Liver (tissue), 3 donors: ENCODE results near the gene ALDH5A1.

ENCODE experiments used
- CTCF ChIP-seq: fragments of 150-350 bp; IDR thresholded peaks from 2 replicates; pipeline ENCODE4 v1.5.1; 2017; ENCODE audit warnings: improper control_type of control experiment, low read depth, low read length; ENCODE audit not compliant: missing input control
- FOXA2 ChIP-seq: IDR thresholded peaks from 2 replicates; pipeline ENCODE4 v1.6.1; 2016; ENCODE audit warnings: antibody characterized with exemption
- HNF4A ChIP-seq, 2 donors: conservative IDR thresholded peaks; 2 replicates each; pipeline ENCODE4 v1.6.1; 2016; ENCODE audit warnings: antibody characterized with exemption in 2 of 2, mild to moderate bottlenecking in 2 of 2
- HNF4G ChIP-seq: IDR thresholded peaks from 2 replicates; pipeline ENCODE4 v1.6.1; 2016; ENCODE audit warnings: antibody characterized with exemption
- MAX ChIP-seq: IDR thresholded peaks from 2 replicates; pipeline ENCODE4 v1.6.1; 2016; ENCODE audit warnings: antibody characterized with exemption
- donor health status: healthy.
- donor health status: healthy.

- TF ChIP-seq HNF4A (conservative IDR thresholded peaks at IDR 0.05), result no peak
- TF ChIP-seq CTCF, result no peak
- no peak for TF ChIP-seq HNF4G
- TF ChIP-seq MAX, result no peak
- no peak for TF ChIP-seq FOXA2
Observed at GRCh38 chr6:24464253-24465038, 30.3 kb upstream of the ALDH5A1 start.
